ENCODE measurements around the gene PTPRT.

DNA sequence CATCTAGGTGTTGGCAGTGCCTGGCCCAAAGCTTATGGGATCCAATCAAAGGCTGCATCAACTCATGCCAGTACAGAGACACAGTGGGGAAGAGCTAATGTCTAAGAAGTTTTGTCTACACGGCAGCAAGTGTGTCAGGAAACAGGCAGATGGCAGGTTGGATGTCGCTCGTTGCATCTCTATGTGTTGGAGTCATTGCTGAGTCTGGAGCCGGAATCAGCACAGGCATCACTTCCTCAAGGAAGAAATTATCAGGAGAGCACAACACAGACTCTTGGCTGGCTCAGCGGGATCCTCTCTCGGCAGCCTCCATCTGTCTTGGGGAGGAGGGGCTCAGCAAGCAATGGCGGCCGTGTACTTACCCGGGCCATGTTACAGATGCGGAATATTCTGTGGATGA is 1104.3 kb downstream of the PTPRT start:
- TF ChIP-seq, protein P1, sequence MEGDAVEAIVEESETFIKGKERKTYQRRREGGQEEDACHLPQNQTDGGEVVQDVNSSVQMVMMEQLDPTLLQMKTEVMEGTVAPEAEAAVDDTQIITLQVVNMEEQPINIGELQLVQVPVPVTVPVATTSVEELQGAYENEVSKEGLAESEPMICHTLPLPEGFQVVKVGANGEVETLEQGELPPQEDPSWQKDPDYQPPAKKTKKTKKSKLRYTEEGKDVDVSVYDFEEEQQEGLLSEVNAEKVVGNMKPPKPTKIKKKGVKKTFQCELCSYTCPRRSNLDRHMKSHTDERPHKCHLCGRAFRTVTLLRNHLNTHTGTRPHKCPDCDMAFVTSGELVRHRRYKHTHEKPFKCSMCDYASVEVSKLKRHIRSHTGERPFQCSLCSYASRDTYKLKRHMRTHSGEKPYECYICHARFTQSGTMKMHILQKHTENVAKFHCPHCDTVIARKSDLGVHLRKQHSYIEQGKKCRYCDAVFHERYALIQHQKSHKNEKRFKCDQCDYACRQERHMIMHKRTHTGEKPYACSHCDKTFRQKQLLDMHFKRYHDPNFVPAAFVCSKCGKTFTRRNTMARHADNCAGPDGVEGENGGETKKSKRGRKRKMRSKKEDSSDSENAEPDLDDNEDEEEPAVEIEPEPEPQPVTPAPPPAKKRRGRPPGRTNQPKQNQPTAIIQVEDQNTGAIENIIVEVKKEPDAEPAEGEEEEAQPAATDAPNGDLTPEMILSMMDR (conservative IDR thresholded peaks at IDR 0.05; ENCODE audit: low read depth, low read length) = no peak
- TF ChIP-seq MAFK (IDR thresholded peaks at IDR 0.05; ENCODE audit: low read depth, low read length) (no peak), RAD21 (IDR thresholded peaks at IDR 0.05; ENCODE audit: low read length) (no peak), RCOR1 (IDR thresholded peaks at IDR 0.05; ENCODE audit: insufficient replicate concordance, low read length) (no peak), POLR2A (IDR thresholded peaks at IDR 0.05; ENCODE audit: low read depth, low read length) (no peak), BHLHE40 (IDR thresholded peaks at IDR 0.05; ENCODE audit: low read depth, low read length) (no peak)
- TF ChIP-seq, protein P2, sequence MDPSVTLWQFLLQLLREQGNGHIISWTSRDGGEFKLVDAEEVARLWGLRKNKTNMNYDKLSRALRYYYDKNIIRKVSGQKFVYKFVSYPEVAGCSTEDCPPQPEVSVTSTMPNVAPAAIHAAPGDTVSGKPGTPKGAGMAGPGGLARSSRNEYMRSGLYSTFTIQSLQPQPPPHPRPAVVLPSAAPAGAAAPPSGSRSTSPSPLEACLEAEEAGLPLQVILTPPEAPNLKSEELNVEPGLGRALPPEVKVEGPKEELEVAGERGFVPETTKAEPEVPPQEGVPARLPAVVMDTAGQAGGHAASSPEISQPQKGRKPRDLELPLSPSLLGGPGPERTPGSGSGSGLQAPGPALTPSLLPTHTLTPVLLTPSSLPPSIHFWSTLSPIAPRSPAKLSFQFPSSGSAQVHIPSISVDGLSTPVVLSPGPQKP (IDR thresholded peaks at IDR 0.05; ENCODE audit: borderline replicate concordance, low read depth, low read length) = no peak

Data from IMR-90 (cell line).